ENCODE measurements around the gene CENPK.
A peak's percentile ranks its signal among the peaks of the same experiment; 100 is the strongest.

The CENPK gene

DNA sequence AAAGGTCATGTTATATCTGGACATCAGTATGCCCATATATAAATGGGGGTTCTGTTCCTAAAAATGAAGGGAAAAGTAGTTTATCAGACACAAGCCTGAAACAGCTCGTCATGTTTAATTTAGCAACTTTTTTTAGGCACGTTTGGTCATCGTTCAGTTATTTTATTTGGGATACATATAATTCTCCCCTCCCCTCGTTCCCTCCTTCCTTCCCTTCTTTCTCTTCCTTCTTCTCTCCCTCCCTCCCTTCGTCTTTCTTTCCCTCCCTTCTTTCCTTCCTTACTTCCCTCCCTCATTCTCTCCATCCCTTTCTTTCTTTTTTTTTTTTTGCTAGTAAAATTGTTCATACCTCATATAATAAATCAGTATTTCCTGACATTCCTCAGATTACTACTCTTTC, 3.5 kb upstream of the CENPK start:
- Histone ChIP-seq H3K9ac (ENCODE audit: insufficient read length, low read depth) (no peak overlapping the region), H3K27me3 (ENCODE audit: insufficient read depth, insufficient read length) (no peaks in the 10 kb centered on the region), H3K9me3 (ENCODE audit: insufficient read depth, low read length) (no peaks in the 10 kb centered on the region), H3K36me3 (ENCODE audit: insufficient read depth, insufficient read length, low read length) (peaks cover 27% of the 10 kb centered on the region), H3K4me1 (ENCODE audit: insufficient read depth, insufficient read length) (no peaks in the 10 kb centered on the region), H3K4me3 (ENCODE audit: insufficient read length, low read depth) (no peak overlapping the region)
- DNase-seq (ENCODE audit: low read depth, low spot score) = no peak
- TF ChIP-seq ZNF274 (IDR thresholded peaks at IDR 0.05; ENCODE audit: low read depth, low read length) (no peak), YY1 (IDR thresholded peaks at IDR 0.05; ENCODE audit: insufficient read depth, insufficient read length) (no peak)

DNA sequence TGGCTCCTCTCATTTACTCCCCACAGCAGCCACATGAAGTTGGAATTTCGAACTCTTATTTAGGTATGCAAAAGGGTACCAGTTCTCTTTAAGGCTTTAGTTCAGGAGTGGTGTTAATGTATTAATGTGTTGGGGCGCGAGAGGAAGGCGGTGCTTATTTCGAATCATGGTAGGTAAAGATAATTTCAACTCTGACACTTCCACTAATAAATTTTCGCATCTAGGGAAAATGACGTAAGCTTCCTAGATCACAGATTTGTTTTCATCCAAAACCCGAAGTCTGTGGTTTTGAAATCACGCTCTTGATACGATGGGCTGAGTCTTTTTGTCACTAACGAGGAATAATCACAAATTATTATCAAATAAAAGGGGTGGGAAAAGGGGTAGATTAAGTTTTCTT, 809 bp upstream of the CENPK start:
- peak overlapping the region; percentile 98 for H3K4me3 ChIP-seq (ENCODE audit: insufficient read length, low read depth)
- DNase-seq (ENCODE audit: low read depth, low spot score) = no peak
- no peaks in the 10 kb centered on the region for H3K4me1 ChIP-seq (ENCODE audit: insufficient read depth, insufficient read length)
- H3K27me3 ChIP-seq (ENCODE audit: insufficient read depth, insufficient read length) = no peaks in the 10 kb centered on the region
- peaks cover 26% of the 10 kb centered on the region for H3K36me3 ChIP-seq (ENCODE audit: insufficient read depth, insufficient read length, low read length)
- peak overlapping the region; percentile 97 for H3K9ac ChIP-seq (ENCODE audit: insufficient read length, low read depth)
- no peaks in the 10 kb centered on the region for H3K9me3 ChIP-seq (ENCODE audit: insufficient read depth, low read length)
- no peak for TF ChIP-seq YY1 (IDR thresholded peaks at IDR 0.05; ENCODE audit: insufficient read depth, insufficient read length)

DNA sequence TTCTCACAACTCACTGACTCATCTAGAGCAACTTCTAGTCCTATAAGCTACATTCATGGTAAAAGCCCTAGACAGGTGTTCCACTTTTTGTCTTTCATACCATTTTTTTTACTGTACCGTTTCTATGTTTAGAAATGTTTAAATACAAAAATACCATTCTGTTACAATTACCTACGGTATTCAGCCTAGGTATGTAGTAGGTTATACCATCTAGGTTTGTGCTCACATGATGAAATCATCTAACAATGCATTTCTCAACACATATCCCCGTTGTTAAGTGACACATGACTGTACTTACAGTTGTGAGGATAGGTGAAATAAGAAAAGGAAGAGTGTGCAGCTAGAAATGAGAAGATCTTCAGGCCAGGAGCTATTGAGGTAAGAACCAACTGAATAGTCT, 6.2 kb downstream of the CENPK start:
- H3K4me3 ChIP-seq (ENCODE audit: insufficient read length, low read depth) = no peak overlapping the region
- DNase-seq (ENCODE audit: low read depth, low spot score) = no peak
- no peaks in the 10 kb centered on the region for H3K4me1 ChIP-seq (ENCODE audit: insufficient read depth, insufficient read length)
- H3K36me3 ChIP-seq (ENCODE audit: insufficient read depth, insufficient read length, low read length) = peaks cover 62% of the 10 kb centered on the region
- no peak overlapping the region for H3K9ac ChIP-seq (ENCODE audit: insufficient read length, low read depth)
- H3K27me3 ChIP-seq (ENCODE audit: insufficient read depth, insufficient read length) = no peaks in the 10 kb centered on the region
- TF ChIP-seq ZNF274 (IDR thresholded peaks at IDR 0.05; ENCODE audit: low read depth, low read length) (no peak), SUZ12 (IDR thresholded peaks at IDR 0.05; ENCODE audit: extremely low read depth, insufficient read depth, insufficient read length) (no peak), YY1 (IDR thresholded peaks at IDR 0.05; ENCODE audit: insufficient read depth, insufficient read length) (no peak)
- no peaks in the 10 kb centered on the region for H3K9me3 ChIP-seq (ENCODE audit: insufficient read depth, low read length)

DNA sequence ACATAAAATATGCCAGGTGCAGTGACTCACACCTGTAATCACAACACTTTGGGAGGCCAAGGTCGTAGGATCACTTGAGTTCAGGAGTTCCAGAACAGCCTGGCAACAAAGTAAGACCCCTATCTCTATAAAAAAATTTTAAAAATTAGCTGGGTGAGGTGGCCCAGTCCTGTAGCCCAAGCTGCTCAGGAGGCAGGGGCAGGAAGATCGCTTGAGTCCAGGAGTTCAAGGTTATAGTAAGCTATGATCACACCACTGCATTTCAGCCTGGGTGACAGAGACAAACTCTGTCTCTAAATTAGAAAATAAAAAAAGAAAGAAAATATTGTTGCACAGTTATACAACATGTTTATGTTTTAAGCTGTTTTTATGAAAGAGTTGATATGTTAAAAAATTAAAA, 6.8 kb downstream of the CENPK start:
- no peak for DNase-seq (ENCODE audit: low read depth, low spot score)
- TF ChIP-seq YY1 (IDR thresholded peaks at IDR 0.05; ENCODE audit: insufficient read depth, insufficient read length) = no peak
- TF ChIP-seq SUZ12 (IDR thresholded peaks at IDR 0.05; ENCODE audit: extremely low read depth, insufficient read depth, insufficient read length) = no peak
- no peak for TF ChIP-seq ZNF274 (IDR thresholded peaks at IDR 0.05; ENCODE audit: low read depth, low read length)
- no peaks in the 10 kb centered on the region for H3K4me1 ChIP-seq (ENCODE audit: insufficient read depth, insufficient read length)
- H3K36me3 ChIP-seq (ENCODE audit: insufficient read depth, insufficient read length, low read length) = peaks cover 62% of the 10 kb centered on the region
- H3K9ac ChIP-seq (ENCODE audit: insufficient read length, low read depth) = no peak overlapping the region
- no peak overlapping the region for H3K4me3 ChIP-seq (ENCODE audit: insufficient read length, low read depth)
- H3K9me3 ChIP-seq (ENCODE audit: insufficient read depth, low read length) = no peaks in the 10 kb centered on the region
- no peaks in the 10 kb centered on the region for H3K27me3 ChIP-seq (ENCODE audit: insufficient read depth, insufficient read length)

DNA sequence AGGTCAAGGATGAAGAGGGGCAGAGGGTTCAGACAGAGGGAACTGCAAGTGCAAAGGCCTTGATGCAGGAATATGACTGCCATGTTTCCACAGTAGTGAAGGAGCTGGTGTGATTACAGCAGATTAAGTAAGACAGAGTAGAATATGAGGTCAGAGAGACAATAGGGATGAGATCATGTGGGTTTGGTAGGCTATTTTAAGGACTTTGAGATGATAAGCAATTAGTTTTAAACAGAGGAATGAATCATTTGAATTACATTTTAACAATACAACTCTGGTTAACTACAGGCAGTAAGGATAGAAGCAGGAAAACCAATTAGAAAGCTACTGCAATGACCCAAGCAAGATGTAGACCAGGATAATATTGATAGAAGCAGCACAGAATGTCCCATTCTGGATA, 7.7 kb downstream of the CENPK start:
- Histone ChIP-seq H3K27me3 (ENCODE audit: insufficient read depth, insufficient read length) (no peaks in the 10 kb centered on the region), H3K4me1 (ENCODE audit: insufficient read depth, insufficient read length) (no peaks in the 10 kb centered on the region), H3K9me3 (ENCODE audit: insufficient read depth, low read length) (no peaks in the 10 kb centered on the region), H3K36me3 (ENCODE audit: insufficient read depth, insufficient read length, low read length) (peaks cover 60% of the 10 kb centered on the region), H3K9ac (ENCODE audit: insufficient read length, low read depth) (no peak overlapping the region), H3K4me3 (ENCODE audit: insufficient read length, low read depth) (no peak overlapping the region)
- DNase-seq (ENCODE audit: low read depth, low spot score) = no peak
- TF ChIP-seq ZNF274 (IDR thresholded peaks at IDR 0.05; ENCODE audit: low read depth, low read length) (no peak), YY1 (IDR thresholded peaks at IDR 0.05; ENCODE audit: insufficient read depth, insufficient read length) (no peak), SUZ12 (IDR thresholded peaks at IDR 0.05; ENCODE audit: extremely low read depth, insufficient read depth, insufficient read length) (no peak)

DNA sequence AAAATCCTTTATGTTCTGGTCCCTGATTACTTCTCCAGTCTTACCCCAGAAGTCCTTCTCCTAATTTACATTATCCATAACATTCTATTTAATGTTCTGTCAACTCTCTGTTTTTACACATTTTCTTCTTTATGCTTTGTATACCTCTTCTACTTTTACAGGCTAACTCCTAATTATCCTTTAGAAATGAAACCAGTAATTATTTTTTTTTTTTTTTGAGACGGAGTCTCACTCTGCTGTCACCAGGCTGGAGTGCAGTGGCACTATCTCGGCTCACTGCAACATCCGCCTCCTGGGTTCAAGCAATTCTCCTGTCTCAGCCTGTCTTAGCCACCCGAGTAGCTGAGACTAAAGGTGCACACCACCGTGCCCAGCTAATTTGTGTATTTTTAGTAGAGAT, 9.0 kb downstream of the CENPK start:
- H3K36me3 ChIP-seq (ENCODE audit: insufficient read depth, insufficient read length, low read length) = peaks cover 67% of the 10 kb centered on the region
- H3K9ac ChIP-seq (ENCODE audit: insufficient read length, low read depth) = no peak overlapping the region
- no peaks in the 10 kb centered on the region for H3K9me3 ChIP-seq (ENCODE audit: insufficient read depth, low read length)
- no peaks in the 10 kb centered on the region for H3K27me3 ChIP-seq (ENCODE audit: insufficient read depth, insufficient read length)
- H3K4me3 ChIP-seq (ENCODE audit: insufficient read length, low read depth) = no peak overlapping the region
- no peaks in the 10 kb centered on the region for H3K4me1 ChIP-seq (ENCODE audit: insufficient read depth, insufficient read length)
- TF ChIP-seq ZNF274 (IDR thresholded peaks at IDR 0.05; ENCODE audit: low read depth, low read length) = no peak
- TF ChIP-seq YY1 (IDR thresholded peaks at IDR 0.05; ENCODE audit: insufficient read depth, insufficient read length) = no peak
- TF ChIP-seq SUZ12 (IDR thresholded peaks at IDR 0.05; ENCODE audit: extremely low read depth, insufficient read depth, insufficient read length) = no peak
- no peak for DNase-seq (ENCODE audit: low read depth, low spot score)

DNA sequence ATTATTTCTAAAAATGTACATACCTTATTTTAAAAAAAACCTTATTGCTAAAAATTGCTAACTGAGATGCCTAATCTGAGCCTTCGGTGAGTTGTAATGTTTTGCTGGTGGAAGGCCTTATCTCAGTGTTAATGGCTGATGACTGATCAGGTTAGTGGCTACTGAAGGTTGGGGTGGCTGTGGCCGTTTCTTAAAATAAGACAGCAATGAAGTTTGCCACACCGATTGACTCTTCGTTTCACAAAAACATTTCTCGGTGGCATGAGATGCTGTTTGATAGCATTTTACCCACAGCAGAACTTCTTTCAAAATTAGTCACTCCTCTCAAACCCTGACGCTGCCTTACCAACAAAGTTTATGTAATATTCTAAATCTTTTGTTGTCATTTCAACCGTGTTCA, 14.7 kb downstream of the CENPK start:
- Histone ChIP-seq H3K36me3 (ENCODE audit: insufficient read depth, insufficient read length, low read length) (peaks cover 57% of the 10 kb centered on the region), H3K27me3 (ENCODE audit: insufficient read depth, insufficient read length) (no peaks in the 10 kb centered on the region), H3K9me3 (ENCODE audit: insufficient read depth, low read length) (no peaks in the 10 kb centered on the region), H3K4me1 (ENCODE audit: insufficient read depth, insufficient read length) (no peaks in the 10 kb centered on the region), H3K9ac (ENCODE audit: insufficient read length, low read depth) (no peak overlapping the region), H3K4me3 (ENCODE audit: insufficient read length, low read depth) (no peak overlapping the region)
- TF ChIP-seq ZNF274 (IDR thresholded peaks at IDR 0.05; ENCODE audit: low read depth, low read length) = no peak
- TF ChIP-seq SUZ12 (IDR thresholded peaks at IDR 0.05; ENCODE audit: extremely low read depth, insufficient read depth, insufficient read length) = no peak
- no peak for TF ChIP-seq YY1 (IDR thresholded peaks at IDR 0.05; ENCODE audit: insufficient read depth, insufficient read length)
- no peak for DNase-seq (ENCODE audit: low read depth, low spot score)

DNA sequence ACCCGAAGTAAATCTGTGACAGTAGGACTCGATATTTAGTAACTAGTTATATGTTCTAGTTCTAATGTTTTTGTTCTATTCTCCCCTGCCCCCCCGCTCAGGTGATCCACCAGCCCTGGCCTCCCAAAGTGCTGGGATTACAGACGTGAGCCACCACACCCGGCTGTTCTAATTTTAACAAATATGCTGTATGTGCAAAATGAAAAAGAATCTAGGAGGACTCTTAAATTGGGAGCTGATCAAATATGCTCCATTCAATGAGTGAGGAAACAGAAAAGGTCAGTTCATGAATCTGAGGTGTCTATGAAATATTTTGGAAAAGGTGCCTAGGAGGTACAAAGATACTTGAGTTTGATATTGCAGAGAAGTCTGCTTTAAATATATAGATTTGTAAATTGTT, 16.8 kb downstream of the CENPK start:
- H3K9ac ChIP-seq (ENCODE audit: insufficient read length, low read depth) = no peak overlapping the region
- no peaks in the 10 kb centered on the region for H3K4me1 ChIP-seq (ENCODE audit: insufficient read depth, insufficient read length)
- no peaks in the 10 kb centered on the region for H3K9me3 ChIP-seq (ENCODE audit: insufficient read depth, low read length)
- peaks cover 62% of the 10 kb centered on the region for H3K36me3 ChIP-seq (ENCODE audit: insufficient read depth, insufficient read length, low read length)
- TF ChIP-seq SUZ12 (IDR thresholded peaks at IDR 0.05; ENCODE audit: extremely low read depth, insufficient read depth, insufficient read length) (no peak), ZNF274 (IDR thresholded peaks at IDR 0.05; ENCODE audit: low read depth, low read length) (no peak), YY1 (IDR thresholded peaks at IDR 0.05; ENCODE audit: insufficient read depth, insufficient read length) (no peak)
- no peak for DNase-seq (ENCODE audit: low read depth, low spot score)
- H3K4me3 ChIP-seq (ENCODE audit: insufficient read length, low read depth) = no peak overlapping the region
- no peaks in the 10 kb centered on the region for H3K27me3 ChIP-seq (ENCODE audit: insufficient read depth, insufficient read length)

All from NT2/D1 (cell line).